RWPE1 (cell line): ENCODE measurements around the gene ZNRF1.

Source experiments
- CTCF ChIA-PET: fragments of 350-600 bp; sonication (Branson Sonifier 250); formaldehyde crosslinking; extraction: SDS; loops from one replicate; lab custom pipeline; 2021; lab: Yijun Ruan, JAX
- POLR2A ChIA-PET: fragments of 400-600 bp; formaldehyde crosslinking; extraction: SDS; loops from one replicate; lab custom pipeline; 2020; ENCODE audit warnings: antibody characterized with exemption; ENCODE audit not compliant: low non-redundant PET; lab: Yijun Ruan, JAX
- DNase-seq: peaks from one replicate; pipeline ENCODE4 v3.0.0; 2012; ENCODE audit warnings: low spot score
- H3K27ac ChIP-seq: fragments of 450-650 bp; 2 replicates; pipeline ENCODE4 v1.5.1; 2017
- CTCF ChIP-seq: fragments of 450-650 bp; conservative IDR thresholded peaks from 2 replicates; pipeline ENCODE4 v1.5.1; 2017; ENCODE audit warnings: low read depth, mild to moderate bottlenecking

ZNRF1 gene

GRCh38 chr16:75113541-75114121 is 114.8 kb downstream of the ZNRF1 start:
- no peak for DNase-seq
- TF ChIP-seq CTCF, result no peak
- ChIA-PET POLR2A (no interaction called here), CTCF (interaction anchor here (0.6 to 6.7 kb wide), 4 partner anchors 15 to 1734 kb away, joined by 3 to 71 read pairs (median 3); partner anchors contain the start of gene ZNRF1)
- 0 out of 2 replicates have a peak overlapping the region, but pooled peaks have one; percentile 4 for H3K27ac ChIP-seq

- DNase-seq, result no peak
- TF ChIP-seq CTCF, result no peak
- no peak overlapping the region for H3K27ac ChIP-seq
- ChIA-PET POLR2A (no interaction called here), CTCF (interaction anchor here (0.6 to 6.7 kb wide), 2 partner anchors 116 to 1733 kb away, joined by 3 to 71 read pairs; partner anchors contain the start of gene ZNRF1)
Observed at GRCh38 chr16:75114179-75114945, 115.5 kb downstream of the ZNRF1 start.

- no peak for TF ChIP-seq CTCF
- peak overlapping the region; percentile 41; the same call in 1 of the 2 replicates for H3K27ac ChIP-seq
- DNase-seq, result no peak
- ChIA-PET CTCF (no interaction called here), POLR2A (no interaction called here)
Observed at GRCh38 chr16:75114946-75115825, 116.4 kb downstream of the ZNRF1 start.

- peak; percentile 67 for DNase-seq
- POLR2A ChIA-PET, result no interaction called here
- H3K27ac ChIP-seq, result peak within 1 kb of the TSS; percentile 41
- no peak for TF ChIP-seq CTCF
- CTCF ChIA-PET, result interaction anchor here (1.5 kb wide), 1 partner anchor 118 kb away, joined by 5 read pairs; the partner anchor contains the start of gene ZNRF1
Observed at GRCh38 chr16:75116081-75116910, 117.5 kb downstream of the ZNRF1 start, which contains the start of gene LDHD. Gene LDHD, minus strand, starts transcription at chr16:75116780. Its CDS starts 60 bp downstream, at chr16:75116720.

- no peak for TF ChIP-seq CTCF
- ChIA-PET POLR2A (no interaction called here), CTCF (interaction anchor here (1.5 kb wide), 1 partner anchor 119 kb away, joined by 5 read pairs; the partner anchor contains the start of gene ZNRF1)
- peak overlapping the region; percentile 41; the same call in 1 of the 2 replicates for H3K27ac ChIP-seq
- no peak for DNase-seq
Observed at GRCh38 chr16:75116911-75117245, 118.1 kb downstream of the ZNRF1 start.
